Transverse colon (tissue), 4 donors: Measurements from ENCODE around the gene TRIM56. TPM values are rescaled to one million over a fixed set of nuclear protein-coding genes. Genes with fewer than 3 reads are reported as not detected.

Experiments
- DNase-seq: peaks from one replicate; pipeline ENCODE4 v3.0.0-alpha.2; 2019
- H3K27ac ChIP-seq, 4 donors: fragments of 200-600 bp; sonication (generic); 2 replicates each; pipeline ENCODE4 v1.5.1; 2016 to 2018; ENCODE audit warnings: inconsistent platforms in 4 of 4
- H3K27me3 ChIP-seq: fragments of 200-600 bp; sonication (generic); 2 replicates; pipeline ENCODE4 v1.5.1; 2017; ENCODE audit warnings: inconsistent platforms
- H3K36me3 ChIP-seq, 4 donors: fragments of 200-600 bp; sonication (generic); 2 replicates each; pipeline ENCODE4 v1.5.1; 2017 to 2019; ENCODE audit warnings: inconsistent platforms in 4 of 4
- H3K4me1 ChIP-seq, 4 donors: fragments of 200-600 bp; sonication (generic); 2 replicates each; pipeline ENCODE4 v1.5.1; 2017 to 2020; ENCODE audit warnings: inconsistent platforms in 4 of 4
- H3K4me3 ChIP-seq, 4 donors: fragments of 200-600 bp; sonication (generic); 1 replicate in 1 of 4; 2 replicates in 3 of 4; pipeline versions ENCODE4 v1.5.1 to v1.6.1; 2017 to 2019; ENCODE audit warnings: inconsistent platforms in 4 of 4
- H3K9me3 ChIP-seq, 2 donors: fragments of 200-600 bp; sonication (generic); 2 replicates each; pipeline ENCODE4 v1.5.1; 2017 to 2019; ENCODE audit warnings: inconsistent platforms in 2 of 2
- EP300 ChIP-seq: sonication (generic); formaldehyde crosslinking; IDR thresholded peaks from one replicate; pipeline ENCODE4 v1.6.1; 2017; ENCODE audit warnings: antibody characterized with exemption, low read depth
- POLR2A ChIP-seq: fragments of 450-650 bp; IDR thresholded peaks from one replicate; pipeline ENCODE4 v1.6.1; 2016; ENCODE audit warnings: antibody characterized with exemption, mild to moderate bottlenecking, moderate library complexity
- POLR2AphosphoS5 ChIP-seq, 3 donors: sonication (generic); formaldehyde crosslinking; IDR thresholded peaks; one replicate each; pipeline ENCODE4 v1.6.1; 2016; ENCODE audit warnings: antibody characterized with exemption in 3 of 3
- WGBS, 2 donors: methylation state at CpG; one replicate each; pipeline ENCODE4 v1.1.5; 2018; ENCODE audit warnings: low coverage in 1 of 2; 5-methylcytosine and 5-hydroxymethylcytosine counted together
- in situ Hi-C, 4 donors: fragments of 200-750 bp; cut with MboI; loops; one replicate each; pipeline versions ENCODE4 v1.15.0 to v1.15.1; 2017; ENCODE audit warnings: low sequenced_read_pairs in 3 of 4, low pct_ligation_motif_present in 1 of 4, low pct_unique_long_range_greater_than_20kb in 1 of 4
- intact Hi-C: fragments of 100-400 bp; cut with DNase I; formaldehyde crosslinking; loops from one replicate; pipeline ENCODE4 v1.15.1; 2023; ENCODE audit warnings: low total_unique reads
- total RNA-seq, 4 donors: library from RNA; depleted of rRNA; stranded (reverse); fragments of >200 nt; gene quantifications; one replicate each; pipeline ENCODE4 v1.1.0, GENCODE V29; 2016
- TF ChIP-seq, protein P1 (sequence below), 5 experiments: fragments of 200-600 bp in 3 of 5; fragments of 450-650 bp in 2 of 5; sonication (generic) in 3 of 5; IDR thresholded peaks; 1 replicate in 2 of 5; 2 replicates in 3 of 5; pipeline ENCODE4 v1.5.1; 2016 to 2017; ENCODE audit warnings: antibody characterized with exemption in 5 of 5, inconsistent platforms in 3 of 5, mild to moderate bottlenecking in 2 of 5, moderate library complexity in 1 of 5

The TRIM56 gene
- total RNA-seq, 4 donors from 2014 or later: 23.8 to 50.0 (median 35.1) TPM

- no peaks in the 10 kb centered on the region for H3K9me3 ChIP-seq
- in situ Hi-C loops: loop anchor here in 1 of 4 donors (25.0 kb wide), 1 partner anchor 153 kb away; no protein-coding TSS in a partner anchor
- intact Hi-C loops: no loop called here
- no peaks in the 10 kb centered on the region for H3K27me3 ChIP-seq
- H3K4me1 ChIP-seq: peaks cover 0 to 19% (median 8%) of the 10 kb centered on the region in 4 donors
- WGBS, 2 donors: 75 to 86% methylated on average over 6 of the region's 6 CpGs
- H3K4me3 ChIP-seq: no peak overlapping the region
- H3K36me3 ChIP-seq: no peaks in the 10 kb centered on the region
- no peak overlapping the region for H3K27ac ChIP-seq
- TF ChIP-seq POLR2A (no peak), EP300 (no peak), POLR2AphosphoS5 (IDR thresholded peaks at IDR 0.05) (no peak)
- TF ChIP-seq, protein P1, sequence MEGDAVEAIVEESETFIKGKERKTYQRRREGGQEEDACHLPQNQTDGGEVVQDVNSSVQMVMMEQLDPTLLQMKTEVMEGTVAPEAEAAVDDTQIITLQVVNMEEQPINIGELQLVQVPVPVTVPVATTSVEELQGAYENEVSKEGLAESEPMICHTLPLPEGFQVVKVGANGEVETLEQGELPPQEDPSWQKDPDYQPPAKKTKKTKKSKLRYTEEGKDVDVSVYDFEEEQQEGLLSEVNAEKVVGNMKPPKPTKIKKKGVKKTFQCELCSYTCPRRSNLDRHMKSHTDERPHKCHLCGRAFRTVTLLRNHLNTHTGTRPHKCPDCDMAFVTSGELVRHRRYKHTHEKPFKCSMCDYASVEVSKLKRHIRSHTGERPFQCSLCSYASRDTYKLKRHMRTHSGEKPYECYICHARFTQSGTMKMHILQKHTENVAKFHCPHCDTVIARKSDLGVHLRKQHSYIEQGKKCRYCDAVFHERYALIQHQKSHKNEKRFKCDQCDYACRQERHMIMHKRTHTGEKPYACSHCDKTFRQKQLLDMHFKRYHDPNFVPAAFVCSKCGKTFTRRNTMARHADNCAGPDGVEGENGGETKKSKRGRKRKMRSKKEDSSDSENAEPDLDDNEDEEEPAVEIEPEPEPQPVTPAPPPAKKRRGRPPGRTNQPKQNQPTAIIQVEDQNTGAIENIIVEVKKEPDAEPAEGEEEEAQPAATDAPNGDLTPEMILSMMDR (IDR thresholded peaks at IDR 0.05): no peak
- no peak for DNase-seq
Observed at GRCh38 chr7:101134399-101134980, 49.2 kb downstream of the TRIM56 start.

DNA sequence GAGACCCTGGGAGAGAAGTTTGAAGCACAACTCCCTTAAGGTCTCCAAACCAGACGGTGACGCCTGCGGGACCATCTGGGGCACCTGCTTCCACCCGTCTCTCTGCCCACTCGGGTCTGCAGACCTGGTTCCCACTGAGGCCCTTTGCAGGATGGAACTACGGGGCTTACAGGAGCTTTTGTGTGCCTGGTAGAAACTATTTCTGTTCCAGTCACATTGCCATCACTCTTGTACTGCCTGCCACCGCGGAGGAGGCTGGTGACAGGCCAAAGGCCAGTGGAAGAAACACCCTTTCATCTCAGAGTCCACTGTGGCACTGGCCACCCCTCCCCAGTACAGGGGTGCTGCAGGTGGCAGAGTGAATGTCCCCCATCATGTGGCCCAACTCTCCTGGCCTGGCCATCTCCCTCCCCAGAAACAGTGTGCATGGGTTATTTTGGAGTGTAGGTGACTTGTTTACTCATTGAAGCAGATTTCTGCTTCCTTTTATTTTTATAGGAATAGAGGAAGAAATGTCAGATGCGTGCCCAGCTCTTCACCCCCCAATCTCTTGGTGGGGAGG is 52.5 kb downstream of the TRIM56 start:
- Histone ChIP-seq H3K4me3 (no peak overlapping the region), H3K9me3 (no peaks in the 10 kb centered on the region), H3K27ac (peak overlapping the region; percentile 37 to 54 (median 48)), H3K36me3 (no peaks in the 10 kb centered on the region), H3K4me1 (peaks cover 0 to 19% (median 8%) of the 10 kb centered on the region in 4 donors), H3K27me3 (peaks cover 4% of the 10 kb centered on the region)
- no peak for DNase-seq
- TF ChIP-seq EP300 (no peak), POLR2A (no peak), POLR2AphosphoS5 (IDR thresholded peaks at IDR 0.05) (no peak)
- TF ChIP-seq, protein P1 (IDR thresholded peaks at IDR 0.05): no peak
- in situ Hi-C loops: loop anchor here in 2 of 4 donors (5.0 to 25.0 kb wide), 2 partner anchors 40 to 150 kb away; no protein-coding TSS in a partner anchor
- WGBS, 2 donors: 0 to 68% methylated on average over 1 to 9 of the region's 9 CpGs
- intact Hi-C loops: no loop called here

- Histone ChIP-seq H3K9me3 (no peaks in the 10 kb centered on the region), H3K27ac (peak overlapping the region; percentile 37 to 54 (median 48)), H3K4me3 (peak overlapping the region in 1 of 4 donors; percentile 7), H3K4me1 (peaks cover 0 to 19% (median 8%) of the 10 kb centered on the region in 4 donors), H3K36me3 (no peaks in the 10 kb centered on the region), H3K27me3 (peaks cover 7% of the 10 kb centered on the region)
- in situ Hi-C loops: loop anchor here in 2 of 4 donors (5.0 to 25.0 kb wide), 2 partner anchors 41 to 149 kb away; no protein-coding TSS in a partner anchor
- peak; percentile 80 for DNase-seq
- 5 to 8% methylated on average over 5 to 16 of the region's 16 CpGs for WGBS, 2 donors
- TF ChIP-seq POLR2A (no peak), POLR2AphosphoS5 (IDR thresholded peaks at IDR 0.05) (peak; percentile 47 to 70 (median 57)), EP300 (no peak)
- TF ChIP-seq, protein P1 (IDR thresholded peaks at IDR 0.05): peak; percentile 69 to 92 (median 78)
- intact Hi-C loops: no loop called here
Observed at GRCh38 chr7:101138213-101138870, 53.1 kb downstream of the TRIM56 start.

DNA sequence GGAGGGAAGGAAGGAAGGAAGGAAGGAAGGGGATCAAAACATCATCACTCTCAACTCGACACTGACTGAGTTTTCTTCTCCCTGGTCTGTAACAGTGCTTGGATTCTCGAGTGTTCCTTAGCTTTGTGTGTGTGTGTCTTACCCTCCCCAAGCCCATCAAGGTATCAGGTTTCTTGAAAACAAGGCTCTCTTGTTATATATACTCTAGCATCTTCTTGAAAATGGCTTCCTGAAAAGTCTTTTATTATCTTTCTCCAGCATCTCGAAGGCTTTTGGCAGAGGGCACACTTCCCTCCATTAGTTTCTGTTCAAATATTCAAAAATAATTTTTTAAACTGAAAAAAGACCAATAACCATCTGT is 55.0 kb downstream of the TRIM56 start:
- 41 to 64% methylated on average over 3 of the region's 3 CpGs for WGBS, 2 donors
- intact Hi-C loops (loop anchor here (5.0 kb wide), 1 partner anchor 142 kb away; no protein-coding TSS in a partner anchor), in situ Hi-C loops (loop anchor here in 2 of 4 donors (10.0 to 25.0 kb wide), 4 partner anchors 54 to 246 kb away; partner anchors contain the start of gene ACHE (in 1 of the 2))
- no peaks in the 10 kb centered on the region for H3K36me3 ChIP-seq
- no peak for DNase-seq
- TF ChIP-seq POLR2A (no peak), POLR2AphosphoS5 (IDR thresholded peaks at IDR 0.05) (no peak), EP300 (no peak)
- TF ChIP-seq, protein P1 (IDR thresholded peaks at IDR 0.05): no peak
- H3K27ac ChIP-seq: no peak overlapping the region
- H3K27me3 ChIP-seq: peaks cover 7% of the 10 kb centered on the region
- H3K9me3 ChIP-seq: no peaks in the 10 kb centered on the region
- peaks cover 7 to 31% (median 15%) of the 10 kb centered on the region in 4 donors for H3K4me1 ChIP-seq
- H3K4me3 ChIP-seq: no peak overlapping the region
